Measurements from ENCODE around the gene GSS. TPM values are rescaled to one million over a fixed set of nuclear protein-coding genes. Genes with fewer than 3 reads are reported as not detected.

The GSS gene
- total RNA-seq, 4 donors from 2014 or later, result 56.5 to 86.7 (median 75.2) TPM

GRCh38 chr20:34954904-34955230 lies 739 bp downstream of the GSS start:
- WGBS, result 9% methylated on average over 13 of the region's 13 CpGs
- H3K27ac ChIP-seq, result peak overlapping the region; percentile 77
- peak overlapping the region; percentile 68 for H3K4me3 ChIP-seq
- peaks cover 21% of the 10 kb centered on the region for H3K4me1 ChIP-seq
- no peak for DNase-seq (ENCODE audit: low spot score in 2 of 2)
- H3K27me3 ChIP-seq, result no peaks in the 10 kb centered on the region
- H3K9me3 ChIP-seq, result no peaks in the 10 kb centered on the region
- TF ChIP-seq EP300 (IDR thresholded peaks at IDR 0.05), result no peak
- TF ChIP-seq CTCF (IDR thresholded peaks at IDR 0.05), result no peak
- TF ChIP-seq POLR2AphosphoS5 (IDR thresholded peaks at IDR 0.05), result no peak
- H3K36me3 ChIP-seq, result peaks cover 7% of the 10 kb centered on the region

- peaks cover 21% of the 10 kb centered on the region for H3K4me1 ChIP-seq
- 83% methylated on average over 7 of the region's 7 CpGs for WGBS
- peaks cover 16% of the 10 kb centered on the region for H3K36me3 ChIP-seq
- H3K4me3 ChIP-seq, result no peak overlapping the region
- H3K9me3 ChIP-seq, result no peaks in the 10 kb centered on the region
- no peak overlapping the region for H3K27ac ChIP-seq
- DNase-seq (ENCODE audit: low spot score in 2 of 2), result no peak
- no peaks in the 10 kb centered on the region for H3K27me3 ChIP-seq
- no peak for TF ChIP-seq POLR2AphosphoS5 (IDR thresholded peaks at IDR 0.05)
- TF ChIP-seq POLR2A (IDR thresholded peaks at IDR 0.05), result no peak
- no peak for TF ChIP-seq CTCF (IDR thresholded peaks at IDR 0.05)
- no peak for TF ChIP-seq EP300 (IDR thresholded peaks at IDR 0.05)
Observed at GRCh38 chr20:34953960-34954359, 1.6 kb downstream of the GSS start.

GRCh38 chr20:34952671-34953070 lies 2.9 kb downstream of the GSS start:
- Histone ChIP-seq H3K9me3 (no peaks in the 10 kb centered on the region), H3K4me3 (no peak overlapping the region), H3K4me1 (peaks cover 21% of the 10 kb centered on the region), H3K27ac (no peak overlapping the region), H3K27me3 (no peaks in the 10 kb centered on the region), H3K36me3 (peaks cover 17% of the 10 kb centered on the region)
- no peak for DNase-seq (ENCODE audit: low spot score in 2 of 2)
- no peak for TF ChIP-seq EP300 (IDR thresholded peaks at IDR 0.05)
- TF ChIP-seq CTCF (IDR thresholded peaks at IDR 0.05), result no peak
- no peak for TF ChIP-seq POLR2A (IDR thresholded peaks at IDR 0.05)
- no peak for TF ChIP-seq POLR2AphosphoS5 (IDR thresholded peaks at IDR 0.05)
- WGBS, result 65% methylated on average over 4 of the region's 5 CpGs

- no peak for DNase-seq (ENCODE audit: low spot score in 2 of 2)
- Histone ChIP-seq H3K36me3 (peaks cover 18% of the 10 kb centered on the region), H3K9me3 (no peaks in the 10 kb centered on the region), H3K27me3 (no peaks in the 10 kb centered on the region), H3K27ac (no peak overlapping the region), H3K4me1 (peaks cover 21% of the 10 kb centered on the region), H3K4me3 (no peak overlapping the region)
- 83% methylated on average over 8 of the region's 8 CpGs for WGBS
- TF ChIP-seq POLR2A (IDR thresholded peaks at IDR 0.05), result no peak
- TF ChIP-seq CTCF (IDR thresholded peaks at IDR 0.05), result no peak
- TF ChIP-seq EP300 (IDR thresholded peaks at IDR 0.05), result no peak
- TF ChIP-seq POLR2AphosphoS5 (IDR thresholded peaks at IDR 0.05), result no peak
Observed at GRCh38 chr20:34951652-34952051, 4.0 kb downstream of the GSS start.

- Histone ChIP-seq H3K27me3 (no peaks in the 10 kb centered on the region), H3K9me3 (no peaks in the 10 kb centered on the region), H3K4me1 (peaks cover 20% of the 10 kb centered on the region), H3K4me3 (no peak overlapping the region), H3K36me3 (peaks cover 21% of the 10 kb centered on the region), H3K27ac (no peak overlapping the region)
- DNase-seq (ENCODE audit: low spot score in 2 of 2), result no peak
- TF ChIP-seq POLR2AphosphoS5 (IDR thresholded peaks at IDR 0.05), result no peak
- TF ChIP-seq CTCF (IDR thresholded peaks at IDR 0.05), result no peak
- no peak for TF ChIP-seq POLR2A (IDR thresholded peaks at IDR 0.05)
- no peak for TF ChIP-seq EP300 (IDR thresholded peaks at IDR 0.05)
- 86% methylated on average over 2 of the region's 2 CpGs for WGBS
Observed at GRCh38 chr20:34951252-34951651, 4.4 kb downstream of the GSS start.
